DND-41 (cell line): Measurements from ENCODE around the gene LRP5.

Source experiments
- EZH2 ChIP-seq: IDR thresholded peaks from 3 replicates; pipeline ENCODE4 v1.6.1; 2012; ENCODE audit warnings: borderline replicate concordance, low read depth, mild to moderate bottlenecking, moderate library complexity, low read length, inconsistent platforms; ENCODE audit not compliant: severe bottlenecking
- TF ChIP-seq, protein P1 (sequence below): IDR thresholded peaks from 2 replicates; pipeline ENCODE4 v1.5.1; 2012; ENCODE audit warnings: borderline replicate concordance, low read length, moderate library complexity, mild to moderate bottlenecking; ENCODE audit not compliant: poor library complexity, severe bottlenecking; ENCODE audit errors: extremely low read depth

GRCh38 chr11:68326334-68327215 lies 14.2 kb downstream of the LRP5 start:
- TF ChIP-seq, protein P1, sequence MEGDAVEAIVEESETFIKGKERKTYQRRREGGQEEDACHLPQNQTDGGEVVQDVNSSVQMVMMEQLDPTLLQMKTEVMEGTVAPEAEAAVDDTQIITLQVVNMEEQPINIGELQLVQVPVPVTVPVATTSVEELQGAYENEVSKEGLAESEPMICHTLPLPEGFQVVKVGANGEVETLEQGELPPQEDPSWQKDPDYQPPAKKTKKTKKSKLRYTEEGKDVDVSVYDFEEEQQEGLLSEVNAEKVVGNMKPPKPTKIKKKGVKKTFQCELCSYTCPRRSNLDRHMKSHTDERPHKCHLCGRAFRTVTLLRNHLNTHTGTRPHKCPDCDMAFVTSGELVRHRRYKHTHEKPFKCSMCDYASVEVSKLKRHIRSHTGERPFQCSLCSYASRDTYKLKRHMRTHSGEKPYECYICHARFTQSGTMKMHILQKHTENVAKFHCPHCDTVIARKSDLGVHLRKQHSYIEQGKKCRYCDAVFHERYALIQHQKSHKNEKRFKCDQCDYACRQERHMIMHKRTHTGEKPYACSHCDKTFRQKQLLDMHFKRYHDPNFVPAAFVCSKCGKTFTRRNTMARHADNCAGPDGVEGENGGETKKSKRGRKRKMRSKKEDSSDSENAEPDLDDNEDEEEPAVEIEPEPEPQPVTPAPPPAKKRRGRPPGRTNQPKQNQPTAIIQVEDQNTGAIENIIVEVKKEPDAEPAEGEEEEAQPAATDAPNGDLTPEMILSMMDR, result no peak
- no peak for TF ChIP-seq EZH2
